Spinal cord (tissue), 10 donors: ENCODE data around the gene IL17RD. TPM values are rescaled to one million over a fixed set of nuclear protein-coding genes. Genes with fewer than 3 reads are reported as not detected.

Source experiments
- DNase-seq, 6 donors: peaks; one replicate each; pipeline versions ENCODE4 v3.0.0 to v3.0.0-alpha.2; 2013 to 2015; ENCODE audit warnings: low spot score in 6 of 6, low read depth in 4 of 6
- H3K27ac ChIP-seq: one replicate; pipeline ENCODE4 v1.5.1; 2013; ENCODE audit warnings: low read depth, low read length, control low read depth
- H3K27me3 ChIP-seq: one replicate; pipeline ENCODE4 v1.6.1; 2013; ENCODE audit warnings: low read length; ENCODE audit not compliant: control insufficient read depth, insufficient read depth
- H3K36me3 ChIP-seq: one replicate; pipeline ENCODE4 v1.6.1; 2013; ENCODE audit warnings: low read length; ENCODE audit not compliant: control insufficient read depth, insufficient read depth
- H3K4me1 ChIP-seq: one replicate; pipeline ENCODE4 v1.6.1; 2013; ENCODE audit warnings: low read length; ENCODE audit not compliant: control insufficient read depth, insufficient read depth
- H3K4me3 ChIP-seq: one replicate; pipeline ENCODE4 v1.5.1; 2013; ENCODE audit warnings: low read depth, low read length, control low read depth
- H3K9me3 ChIP-seq: one replicate; pipeline ENCODE4 v1.6.1; 2013; ENCODE audit warnings: low read length; ENCODE audit not compliant: control insufficient read depth, insufficient read depth
- WGBS: methylation state at CpG from one replicate; pipeline ENCODE4 v1.1.5; 2013; ENCODE audit warnings: missing lambda C conversion rate; ENCODE audit not compliant: insufficient coverage; 5-methylcytosine and 5-hydroxymethylcytosine counted together
- polyA plus RNA-seq, 2 donors: library from polyadenylated mRNA; unstranded; fragments of 120-200 nt; gene quantifications; one replicate each; pipeline ENCODE4 v1.2.1, GENCODE V29; 2013; ENCODE audit not compliant: insufficient read length in 2 of 2
- total RNA-seq, 2 donors: library from RNA; depleted of rRNA in 1 of 2; stranded (reverse); fragments of 120-200 nt in 1 of 2; fragments of >200 nt in 1 of 2; gene quantifications; one replicate each; pipeline versions ENCODE4 v1.2.3 to v1.2.4, GENCODE V29; 2013 to 2014
- donor health status: healthy.

IL17RD gene
- total and polyA plus RNA-seq, 4 donors, result 17.3 to 28.5 (median 24.2) TPM

DNA sequence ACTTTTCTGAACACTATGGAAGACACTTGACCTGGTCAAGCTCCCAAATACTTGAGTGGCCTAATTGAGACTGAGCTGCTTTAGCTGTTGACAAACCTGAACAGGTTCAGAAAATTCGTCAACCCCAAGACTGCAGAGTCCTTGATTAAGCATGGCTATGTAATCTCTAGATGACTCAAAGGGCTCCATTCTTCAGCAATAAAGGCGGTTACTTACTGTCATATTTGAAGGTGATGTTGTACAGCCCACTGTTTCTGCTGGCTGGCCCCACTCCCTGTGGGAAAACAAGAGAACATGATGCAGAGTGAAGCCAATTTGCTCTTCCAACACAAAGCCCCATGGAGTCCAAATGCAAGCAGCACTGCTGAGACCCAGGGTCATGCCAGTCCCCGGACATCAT is 45.1 kb downstream of the IL17RD start:
- H3K4me1 ChIP-seq, result peaks cover 3% of the 10 kb centered on the region
- H3K27ac ChIP-seq, result no peak overlapping the region
- H3K9me3 ChIP-seq, result no peaks in the 10 kb centered on the region
- 66% methylated on average over 3 of the region's 3 CpGs for WGBS
- DNase-seq, result no peak
- H3K27me3 ChIP-seq, result no peaks in the 10 kb centered on the region
- H3K36me3 ChIP-seq, result no peaks in the 10 kb centered on the region
- H3K4me3 ChIP-seq, result no peak overlapping the region

DNA sequence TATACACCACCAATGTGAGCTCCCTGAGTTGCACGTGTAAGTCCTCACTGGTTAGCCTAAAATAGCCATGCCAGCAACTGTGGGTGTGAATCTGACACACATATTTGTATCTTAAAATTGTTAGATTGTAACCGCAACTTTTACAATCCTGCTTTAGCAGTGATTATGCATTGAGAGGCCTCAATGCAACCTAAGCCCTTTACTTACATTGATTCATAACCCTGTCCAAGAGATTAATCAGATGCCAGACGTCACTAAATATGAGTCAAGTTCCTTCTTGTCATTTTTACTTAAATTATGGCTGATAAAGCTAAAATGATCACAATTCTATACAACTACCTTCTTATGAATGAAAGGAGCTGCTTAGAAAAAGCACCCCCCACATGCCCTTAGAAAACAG is 46.9 kb downstream of the IL17RD start:
- Histone ChIP-seq H3K4me1 (peaks cover 3% of the 10 kb centered on the region), H3K27ac (no peak overlapping the region), H3K36me3 (peaks cover 9% of the 10 kb centered on the region), H3K4me3 (no peak overlapping the region), H3K9me3 (no peaks in the 10 kb centered on the region), H3K27me3 (no peaks in the 10 kb centered on the region)
- DNase-seq, result no peak
- WGBS, result no CpG with 5 or more reads among the region's 3 CpGs

DNA sequence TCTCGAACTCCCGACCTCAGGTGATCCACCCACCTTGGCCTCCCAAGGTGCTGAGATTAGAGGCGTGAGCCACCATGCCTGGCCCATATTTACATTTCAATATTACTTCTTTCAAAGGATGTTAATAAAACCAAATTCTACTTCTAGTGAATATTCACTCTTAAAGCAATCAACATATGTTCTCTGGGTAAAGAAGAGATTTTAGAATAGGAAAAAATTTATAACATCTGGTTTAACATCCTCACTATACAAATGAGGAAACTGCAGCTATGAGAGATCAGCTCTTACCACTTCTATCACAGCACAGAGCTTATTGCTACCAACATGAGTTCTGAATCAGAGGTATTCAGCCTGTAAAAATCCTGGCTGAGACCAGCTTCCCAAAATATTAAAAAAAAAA is 48.7 kb downstream of the IL17RD start:
- Histone ChIP-seq H3K36me3 (peaks cover 13% of the 10 kb centered on the region), H3K27me3 (no peaks in the 10 kb centered on the region)
- no CpG with 5 or more reads among the region's 3 CpGs for WGBS

DNA sequence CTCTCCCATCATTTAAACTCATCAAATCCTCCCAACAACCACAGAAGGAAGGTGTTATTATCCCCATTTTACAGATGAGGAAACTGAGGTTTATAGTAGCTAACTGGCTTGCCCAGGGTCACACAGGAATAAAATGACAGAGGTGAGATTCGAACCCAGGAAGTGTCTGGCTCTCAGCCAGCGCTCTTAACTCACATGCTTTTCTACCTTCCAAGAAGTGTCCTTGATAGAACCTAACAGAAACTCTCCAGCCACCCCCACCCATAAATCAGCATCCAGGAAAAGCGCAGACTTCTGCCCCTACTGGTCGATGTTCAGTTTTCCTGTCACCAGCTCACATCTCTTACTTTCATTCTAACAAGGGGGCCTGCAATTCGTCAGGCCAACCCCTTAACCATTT is 52.9 kb downstream of the IL17RD start:
- no peak overlapping the region for H3K27ac ChIP-seq
- H3K27me3 ChIP-seq, result no peaks in the 10 kb centered on the region
- H3K9me3 ChIP-seq, result no peaks in the 10 kb centered on the region
- H3K4me1 ChIP-seq, result no peaks in the 10 kb centered on the region
- WGBS, result 78% methylated on average over 4 of the region's 5 CpGs
- H3K4me3 ChIP-seq, result no peak overlapping the region
- H3K36me3 ChIP-seq, result peaks cover 23% of the 10 kb centered on the region
- no peak for DNase-seq

More for the DNA sequence above, 48.7 kb downstream of the IL17RD start:
- H3K9me3 ChIP-seq, result no peaks in the 10 kb centered on the region
- peaks cover 3% of the 10 kb centered on the region for H3K4me1 ChIP-seq
- no peak for DNase-seq
- no peak overlapping the region for H3K4me3 ChIP-seq
- no peak overlapping the region for H3K27ac ChIP-seq

DNA sequence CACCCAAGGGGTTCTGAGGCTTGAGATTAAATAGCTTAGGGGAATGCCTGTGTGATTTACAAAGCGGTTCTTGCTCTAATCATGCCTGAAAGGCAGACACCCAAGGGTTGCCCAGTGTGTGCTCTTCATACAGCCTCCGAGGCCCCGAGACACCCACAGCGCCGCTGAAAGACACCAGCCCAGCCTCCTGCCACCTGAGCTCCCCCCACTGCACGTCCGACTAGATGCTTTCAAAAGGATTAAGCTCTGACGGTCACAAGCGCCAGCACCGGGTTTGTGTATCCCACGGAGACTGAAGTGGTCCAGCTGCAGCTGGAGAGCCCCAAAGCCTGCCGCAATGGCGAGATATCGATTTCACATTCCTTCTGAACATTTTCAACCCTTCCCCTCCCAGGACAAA is 54.4 kb downstream of the IL17RD start:
- 36% methylated on average over 11 of the region's 14 CpGs for WGBS
- no peaks in the 10 kb centered on the region for H3K4me1 ChIP-seq
- DNase-seq, result peak in 2 of 6 donors; percentile 20 to 48
- H3K27ac ChIP-seq, result no peak overlapping the region
- H3K27me3 ChIP-seq, result no peaks in the 10 kb centered on the region
- H3K9me3 ChIP-seq, result no peaks in the 10 kb centered on the region
- peaks cover 23% of the 10 kb centered on the region for H3K36me3 ChIP-seq
- no peak overlapping the region for H3K4me3 ChIP-seq

DNA sequence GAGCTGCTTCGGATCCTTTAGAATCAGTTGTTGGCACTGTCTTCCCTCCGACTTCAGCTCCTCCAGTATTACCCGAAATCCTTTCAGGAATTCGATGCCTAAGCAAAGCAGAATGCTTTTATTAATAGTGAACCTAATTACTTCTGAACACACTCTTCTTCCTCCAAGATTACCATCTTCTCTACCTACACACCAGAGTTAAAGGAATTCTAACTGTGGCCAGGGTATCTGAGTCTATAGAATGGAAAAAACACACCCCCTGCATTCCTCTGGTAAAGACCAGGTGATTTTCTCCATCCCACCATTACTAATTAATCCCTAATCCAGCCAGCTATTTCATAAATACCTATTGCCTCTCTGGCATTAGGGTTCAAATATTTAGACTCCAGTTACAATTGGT is 54.9 kb downstream of the IL17RD start:
- H3K4me1 ChIP-seq, result no peaks in the 10 kb centered on the region
- no peak overlapping the region for H3K27ac ChIP-seq
- no peak for DNase-seq
- WGBS, result 63% methylated on average over 3 of the region's 4 CpGs
- peaks cover 23% of the 10 kb centered on the region for H3K36me3 ChIP-seq
- H3K4me3 ChIP-seq, result no peak overlapping the region
- no peaks in the 10 kb centered on the region for H3K27me3 ChIP-seq
- H3K9me3 ChIP-seq, result no peaks in the 10 kb centered on the region

DNA sequence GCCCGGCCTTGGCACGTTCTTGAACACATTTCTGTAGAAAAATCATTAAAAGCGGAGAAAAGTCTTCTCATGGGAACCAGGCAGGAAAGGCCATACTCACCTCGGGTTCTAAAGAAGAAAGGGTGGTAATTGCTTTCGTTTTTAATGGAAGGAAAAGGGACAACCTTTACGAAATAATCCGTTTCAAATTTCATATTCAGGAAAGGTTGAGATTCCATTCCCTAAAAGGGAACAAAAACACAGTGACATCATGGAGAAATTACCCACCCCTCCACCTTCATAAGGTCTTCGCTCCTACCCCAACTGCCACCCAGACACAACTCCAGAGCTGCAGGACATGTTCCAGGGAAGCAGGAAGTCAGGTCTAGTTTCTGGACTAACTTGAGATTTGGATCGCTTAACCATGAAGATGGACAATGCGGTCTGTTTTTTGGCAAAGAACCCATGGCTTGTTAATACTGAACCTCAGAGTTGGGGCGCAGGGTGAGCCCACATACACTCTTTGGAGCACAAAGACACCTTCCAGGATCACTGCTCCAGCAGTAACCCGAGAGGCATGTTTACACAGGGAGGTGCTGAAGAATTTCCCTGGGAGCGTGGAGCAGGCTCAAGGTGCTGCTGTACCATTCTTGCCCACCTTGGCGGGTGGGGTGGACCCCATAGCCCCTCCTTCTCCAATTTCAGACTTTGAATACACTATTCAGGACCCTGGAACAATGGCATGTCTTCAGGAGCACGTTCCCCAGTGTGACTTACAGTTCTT is 55.5 kb downstream of the IL17RD start:
- Histone ChIP-seq H3K4me3 (no peak overlapping the region), H3K27me3 (no peaks in the 10 kb centered on the region), H3K36me3 (peaks cover 23% of the 10 kb centered on the region), H3K9me3 (no peaks in the 10 kb centered on the region), H3K27ac (no peak overlapping the region), H3K4me1 (no peaks in the 10 kb centered on the region)
- 86% methylated on average over 12 of the region's 15 CpGs for WGBS
- DNase-seq, result no peak

DNA sequence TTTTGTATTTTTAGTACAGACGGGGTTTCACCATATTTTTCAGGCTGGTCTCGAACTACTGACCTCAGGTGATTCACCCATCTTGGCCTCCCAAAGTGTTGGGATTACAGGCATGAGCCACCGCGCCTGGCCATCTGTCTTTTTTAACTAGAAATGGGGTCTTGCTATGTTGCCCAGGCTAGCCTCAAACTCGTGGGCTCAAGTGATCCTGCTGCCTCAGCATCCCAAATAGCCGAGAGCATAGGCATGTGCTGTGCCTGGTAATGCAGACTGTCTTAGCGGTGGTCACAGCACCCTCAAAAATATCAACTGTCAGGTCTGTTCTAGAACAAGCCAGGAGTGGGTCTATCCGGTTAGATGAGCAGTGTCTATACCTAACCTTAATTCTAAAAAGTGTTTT is 56.5 kb downstream of the IL17RD start:
- over 99% methylated on average over 7 of the region's 8 CpGs for WGBS
- H3K9me3 ChIP-seq, result no peaks in the 10 kb centered on the region
- peaks cover 16% of the 10 kb centered on the region for H3K36me3 ChIP-seq
- H3K27me3 ChIP-seq, result no peaks in the 10 kb centered on the region
- H3K4me1 ChIP-seq, result no peaks in the 10 kb centered on the region
- H3K4me3 ChIP-seq, result no peak overlapping the region
- no peak overlapping the region for H3K27ac ChIP-seq
- no peak for DNase-seq

DNA sequence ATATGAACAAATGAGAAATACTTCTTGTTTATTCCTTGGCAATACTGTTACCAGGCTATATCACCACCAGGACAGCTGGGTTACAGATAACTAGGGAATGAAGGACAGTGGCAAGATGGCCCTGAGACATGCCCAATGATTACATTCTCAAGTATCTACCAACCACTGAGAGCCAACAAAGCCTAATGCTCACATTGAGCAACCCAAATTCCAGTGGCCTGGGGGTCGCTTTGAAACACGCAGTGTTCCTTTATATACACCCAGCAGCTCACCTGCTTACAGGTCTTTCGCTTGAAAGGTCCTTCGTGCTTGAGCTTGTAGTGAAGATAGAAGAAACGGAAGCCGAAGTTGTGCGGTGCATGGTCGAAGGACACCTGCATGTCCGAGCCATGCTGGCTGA is 59.6 kb downstream of the IL17RD start:
- Histone ChIP-seq H3K27me3 (no peaks in the 10 kb centered on the region), H3K9me3 (no peaks in the 10 kb centered on the region), H3K27ac (no peak overlapping the region), H3K36me3 (peaks cover 19% of the 10 kb centered on the region), H3K4me3 (no peak overlapping the region), H3K4me1 (no peaks in the 10 kb centered on the region)
- WGBS, result 100% methylated on average over 5 of the region's 9 CpGs
- DNase-seq, result no peak

DNA sequence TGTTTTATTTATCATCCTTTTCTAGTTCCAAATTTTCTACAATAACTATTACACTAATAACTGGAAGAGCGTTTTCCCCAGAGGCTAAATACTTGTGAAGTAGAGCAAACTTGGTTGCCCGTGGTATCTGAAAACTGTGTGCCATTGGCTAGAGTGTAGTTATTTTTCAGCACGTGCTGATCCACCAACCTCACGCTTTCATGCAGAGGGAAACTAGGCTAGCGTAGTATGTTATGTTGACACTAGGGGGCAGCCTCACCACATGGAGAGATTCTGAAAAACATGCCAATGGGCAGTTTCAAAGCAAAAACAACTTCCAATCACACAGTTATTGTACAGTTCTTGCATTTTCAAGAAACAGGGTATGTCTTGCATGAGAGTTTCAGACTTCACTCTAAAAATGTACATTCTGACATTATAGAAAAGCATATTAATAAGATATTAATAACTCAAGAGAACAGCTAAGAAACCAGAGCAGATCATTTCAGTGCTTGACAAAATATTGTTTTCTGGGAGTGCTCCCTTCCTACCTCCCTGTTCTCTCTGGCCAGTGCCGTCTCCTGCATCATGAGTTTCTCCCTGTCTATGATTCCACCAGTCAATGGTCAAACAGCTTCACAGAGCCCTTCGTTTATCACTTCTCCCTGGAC is 65.0 kb downstream of the IL17RD start:
- Histone ChIP-seq H3K4me1 (no peaks in the 10 kb centered on the region), H3K27ac (no peak overlapping the region), H3K4me3 (no peak overlapping the region), H3K9me3 (no peaks in the 10 kb centered on the region), H3K36me3 (peaks cover 31% of the 10 kb centered on the region), H3K27me3 (no peaks in the 10 kb centered on the region)
- WGBS, result 37% methylated on average over 3 of the region's 7 CpGs
- DNase-seq, result peak; percentile 68 to 95 (median 80)
